ENCODE data around the gene RNF112. TPM values are rescaled to one million over a fixed set of nuclear protein-coding genes. Genes with fewer than 3 reads are reported as not detected.

The RNF112 gene
- total RNA-seq, 1 experiment from 2014 or later = 0.09 TPM

DNA sequence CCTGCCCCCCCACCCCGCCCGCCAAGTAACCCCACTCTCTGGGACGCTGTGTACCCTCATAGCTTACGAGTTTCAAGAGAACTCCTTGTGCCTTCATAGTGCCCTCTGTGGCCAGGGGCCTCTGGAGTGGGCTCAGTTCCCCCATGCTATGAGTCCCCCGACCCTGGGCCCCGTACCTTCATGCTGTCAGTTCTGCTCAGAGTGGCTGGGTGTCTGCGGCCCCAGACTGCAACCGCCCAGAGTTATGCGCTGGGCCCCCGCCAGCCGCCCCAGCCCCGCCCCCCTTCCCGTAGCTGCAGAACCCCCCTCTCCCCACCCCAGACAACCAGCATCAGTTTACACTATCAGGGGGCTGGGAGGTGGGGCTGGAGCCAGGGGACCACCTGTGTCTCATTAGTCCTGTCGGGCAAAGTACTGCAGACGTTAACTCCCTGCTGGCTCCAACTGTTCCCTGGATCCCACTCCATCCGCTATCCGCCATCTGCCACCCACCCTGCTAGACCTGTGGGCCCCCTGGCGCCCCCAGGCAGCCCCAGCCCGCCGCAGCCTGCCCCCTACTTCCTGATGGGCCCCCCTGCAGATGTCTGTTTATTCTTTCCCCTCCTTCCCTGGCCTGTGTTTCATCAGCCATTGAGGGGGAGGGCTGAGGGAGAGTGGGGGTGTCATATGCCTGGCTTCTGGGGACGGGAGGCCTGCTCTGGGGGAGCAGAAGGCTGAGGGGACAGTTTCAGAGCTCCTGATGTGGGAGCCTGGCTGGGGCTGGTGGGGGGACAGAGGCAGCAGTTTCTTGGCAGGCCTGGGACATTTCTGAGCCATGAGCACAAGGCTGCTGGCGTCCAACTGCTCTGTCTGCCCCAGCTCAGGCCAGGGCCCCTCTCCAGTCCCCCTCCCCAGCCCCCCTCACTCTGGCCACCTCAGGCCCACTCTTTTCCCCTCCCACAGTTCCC lies 23.8 kb upstream of the RNF112 start, which contains the start of gene MFAP4:
Gene MFAP4, minus strand, starts transcription at position 217 of the 947 bp plus-strand sequence. Its CDS starts 35 bp downstream, at position 182.
- CTCF ChIA-PET = interaction anchor here (0.6 to 1.6 kb wide), 2 partner anchors 24 to 420 kb away, joined by 6 to 7 read pairs; partner anchors contain the start of gene B9D1
- BruUV-seq (replicated peaks) = no TSS peak
- Histone ChIP-seq H3K36me3 (ENCODE audit: insufficient read depth, low read length, poor library complexity, severe bottlenecking) (peaks cover 33% of the 10 kb centered on the region), H3K27me3 (replicated peaks; ENCODE audit: insufficient read depth, low read depth, low read length, poor library complexity) (no peaks in the 10 kb centered on the region), H3K4me1 (ENCODE audit: insufficient read depth, low read length, poor library complexity, severe bottlenecking) (peaks cover 63% of the 10 kb centered on the region), H3K4me3 (ENCODE audit: low read depth, low read length, poor library complexity, severe bottlenecking) (peak within 1 kb of the TSS; percentile 54), H3K27ac (ENCODE audit: low read depth, low read length, poor library complexity, severe bottlenecking) (peak within 1 kb of the TSS; percentile 93), H3K9me3 (ENCODE audit: low read depth, low read length, poor library complexity, severe bottlenecking) (no peaks in the 10 kb centered on the region)
- no peak for TF ChIP-seq EZH2 (IDR thresholded peaks at IDR 0.05; ENCODE audit: borderline replicate concordance, low read depth, low read length, poor library complexity, severe bottlenecking)
- TF ChIP-seq, protein P1, sequence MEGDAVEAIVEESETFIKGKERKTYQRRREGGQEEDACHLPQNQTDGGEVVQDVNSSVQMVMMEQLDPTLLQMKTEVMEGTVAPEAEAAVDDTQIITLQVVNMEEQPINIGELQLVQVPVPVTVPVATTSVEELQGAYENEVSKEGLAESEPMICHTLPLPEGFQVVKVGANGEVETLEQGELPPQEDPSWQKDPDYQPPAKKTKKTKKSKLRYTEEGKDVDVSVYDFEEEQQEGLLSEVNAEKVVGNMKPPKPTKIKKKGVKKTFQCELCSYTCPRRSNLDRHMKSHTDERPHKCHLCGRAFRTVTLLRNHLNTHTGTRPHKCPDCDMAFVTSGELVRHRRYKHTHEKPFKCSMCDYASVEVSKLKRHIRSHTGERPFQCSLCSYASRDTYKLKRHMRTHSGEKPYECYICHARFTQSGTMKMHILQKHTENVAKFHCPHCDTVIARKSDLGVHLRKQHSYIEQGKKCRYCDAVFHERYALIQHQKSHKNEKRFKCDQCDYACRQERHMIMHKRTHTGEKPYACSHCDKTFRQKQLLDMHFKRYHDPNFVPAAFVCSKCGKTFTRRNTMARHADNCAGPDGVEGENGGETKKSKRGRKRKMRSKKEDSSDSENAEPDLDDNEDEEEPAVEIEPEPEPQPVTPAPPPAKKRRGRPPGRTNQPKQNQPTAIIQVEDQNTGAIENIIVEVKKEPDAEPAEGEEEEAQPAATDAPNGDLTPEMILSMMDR (conservative IDR thresholded peaks at IDR 0.05; ENCODE audit: low read depth, low read length) = no peak
- intact Hi-C loops (cut with micrococcal nuclease; ENCODE audit: unreplicated experiment) = no loop called here
- DNase-seq (ENCODE audit: low spot score) = peak; percentile 92
- POLR2A ChIA-PET (ENCODE audit: low non-redundant PET) = interaction anchor here (0.6 to 1.4 kb wide), 4 partner anchors 9 to 140 kb away, joined by 3 to 8 read pairs (median 5); partner anchors contain the start of gene MAPK7

DNA sequence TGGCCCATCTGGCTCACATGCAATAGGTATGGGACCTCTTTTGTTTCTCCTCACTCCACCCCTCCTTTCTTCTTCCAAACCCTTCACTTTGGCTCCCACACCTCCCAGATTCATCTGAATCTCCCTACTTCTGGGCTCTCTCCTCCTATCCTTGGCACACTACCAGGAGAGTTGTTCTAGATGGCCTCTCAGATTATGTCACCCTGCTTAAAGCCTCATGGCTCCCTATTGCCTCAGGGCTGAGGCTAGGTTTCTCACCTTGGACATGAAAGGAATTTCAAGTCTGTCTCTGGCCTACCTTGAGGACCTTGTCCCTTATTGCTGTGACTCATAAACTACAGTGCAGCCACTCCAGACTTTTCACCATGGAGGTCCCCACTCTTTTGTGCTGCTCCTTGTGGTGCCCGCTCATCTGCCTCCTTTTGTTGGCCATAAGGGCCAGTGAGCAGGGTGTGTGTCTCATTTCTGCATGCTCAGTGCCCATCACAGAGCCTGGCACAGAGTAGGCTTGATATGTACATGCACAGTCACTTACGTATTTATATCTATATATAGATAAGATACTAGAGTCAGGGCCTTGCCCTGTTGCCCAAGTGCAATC lies 23.0 kb upstream of the RNF112 start:
- intact Hi-C loops (cut with micrococcal nuclease; ENCODE audit: unreplicated experiment) = no loop called here
- POLR2A ChIA-PET (ENCODE audit: low non-redundant PET) = interaction anchor here (0.5 to 1.0 kb wide), 2 partner anchors 22 to 38 kb away, joined by 5 to 6 read pairs; no protein-coding TSS in a partner anchor

More for the DNA sequence above, 23.0 kb upstream of the RNF112 start:
- no peak for TF ChIP-seq EZH2 (IDR thresholded peaks at IDR 0.05; ENCODE audit: borderline replicate concordance, low read depth, low read length, poor library complexity, severe bottlenecking)
- TF ChIP-seq, protein P1 (conservative IDR thresholded peaks at IDR 0.05; ENCODE audit: low read depth, low read length) = no peak
- Histone ChIP-seq H3K27me3 (replicated peaks; ENCODE audit: insufficient read depth, low read depth, low read length, poor library complexity) (no peaks in the 10 kb centered on the region), H3K9me3 (ENCODE audit: low read depth, low read length, poor library complexity, severe bottlenecking) (no peaks in the 10 kb centered on the region), H3K4me1 (ENCODE audit: insufficient read depth, low read length, poor library complexity, severe bottlenecking) (peaks cover 63% of the 10 kb centered on the region), H3K4me3 (ENCODE audit: low read depth, low read length, poor library complexity, severe bottlenecking) (peak overlapping the region; percentile 54), H3K27ac (ENCODE audit: low read depth, low read length, poor library complexity, severe bottlenecking) (peak overlapping the region; percentile 93), H3K36me3 (ENCODE audit: insufficient read depth, low read length, poor library complexity, severe bottlenecking) (peaks cover 25% of the 10 kb centered on the region)
- TSS peak; percentile 39 for BruUV-seq (replicated peaks)
- DNase-seq (ENCODE audit: low spot score) = peak; percentile 74
- CTCF ChIA-PET = interaction anchor here (1.6 kb wide), 1 partner anchor 25 kb away, joined by 7 read pairs; the partner anchor contains the start of gene B9D1

Measured in A673 (cell line).